Spleen (tissue), 11 donors: ENCODE data around the gene SLC25A13. TPM values are rescaled to one million over a fixed set of nuclear protein-coding genes. Genes with fewer than 3 reads are reported as not detected.
A peak's percentile ranks its signal among the peaks of the same experiment; 100 is the strongest.

Source experiments
- DNase-seq: peaks from one replicate; pipeline ENCODE4 v3.0.0-alpha.2; 2020
- H3K27ac ChIP-seq, 8 donors: fragments of 200-600 bp; sonication (generic) in 7 of 8; 1 replicate in 4 of 8; 2 replicates in 4 of 8; pipeline versions ENCODE4 v1.5.0 to v1.8.0; 2016 to 2021; ENCODE audit warnings: inconsistent platforms in 4 of 8, mild to moderate bottlenecking in 4 of 8, moderate library complexity in 1 of 8
- H3K27me3 ChIP-seq, 7 donors: fragments of 200-600 bp; sonication (generic) in 6 of 7; replicated peaks in 1 of 7; 1 replicate in 4 of 7; 2 replicates in 3 of 7; pipeline versions ENCODE4 v1.5.0 to v1.8.0; 2016 to 2021; ENCODE audit warnings: inconsistent platforms in 3 of 7, mild to moderate bottlenecking in 1 of 7
- H3K36me3 ChIP-seq, 6 donors: fragments of 200-600 bp; sonication (generic) in 5 of 6; 1 replicate in 4 of 6; 2 replicates in 2 of 6; pipeline versions ENCODE4 v1.5.0 to v1.8.0; 2016 to 2021; ENCODE audit warnings: inconsistent platforms in 2 of 6
- H3K4me1 ChIP-seq, 6 donors: fragments of 200-600 bp; sonication (generic) in 5 of 6; 1 replicate in 3 of 6; 2 replicates in 3 of 6; pipeline versions ENCODE4 v1.5.0 to v1.8.0; 2016 to 2021; ENCODE audit warnings: inconsistent platforms in 3 of 6
- H3K4me3 ChIP-seq, 8 donors: fragments of 200-600 bp; sonication (generic) in 7 of 8; 1 replicate in 4 of 8; 2 replicates in 4 of 8; pipeline versions ENCODE4 v1.5.0 to v1.8.0; 2016 to 2021; ENCODE audit warnings: inconsistent platforms in 4 of 8, mild to moderate bottlenecking in 4 of 8, moderate library complexity in 2 of 8
- H3K9me3 ChIP-seq, 8 donors: fragments of 200-600 bp; sonication (generic) in 7 of 8; 1 replicate in 4 of 8; 2 replicates in 4 of 8; pipeline versions ENCODE4 v1.5.0 to v1.8.0; 2016 to 2021; ENCODE audit warnings: inconsistent platforms in 4 of 8
- CTCF ChIP-seq, 11 experiments: fragments of 200-600 bp in 7 of 11; fragments of 450-650 bp in 4 of 11; sonication (generic) in 4 of 11; IDR thresholded peaks in 8 of 11; conservative IDR thresholded peaks in 3 of 11; 1 replicate in 7 of 11; 2 replicates in 4 of 11; pipeline versions ENCODE4 v1.4.0 to v1.8.0; 2016 to 2021; ENCODE audit warnings: antibody characterized with exemption in 11 of 11, inconsistent platforms in 4 of 11, mild to moderate bottlenecking in 1 of 11
- POLR2A ChIP-seq, 3 donors: fragments of 450-650 bp; IDR thresholded peaks; one replicate each; pipeline ENCODE4 v1.5.1; 2017; ENCODE audit warnings: antibody characterized with exemption in 3 of 3, mild to moderate bottlenecking in 1 of 3
- POLR2AphosphoS5 ChIP-seq, 3 donors: sonication (generic); formaldehyde crosslinking; IDR thresholded peaks; one replicate each; pipeline ENCODE4 v1.5.1; 2017; ENCODE audit warnings: antibody characterized with exemption in 3 of 3
- WGBS, 5 donors: extraction: QIAGEN DNeasy Blood & Tissue Kit in 3 of 5; methylation state at CpG; one replicate each; pipeline versions ENCODE4 v1.1.5 to v1.1.7; 2013 to 2018; 5-methylcytosine and 5-hydroxymethylcytosine counted together
- intact Hi-C: fragments of 100-400 bp; cut with DNase I; formaldehyde crosslinking; loops from one replicate; pipeline ENCODE4 v1.15.0; 2023; ENCODE audit warnings: low total_unique reads
- polyA plus RNA-seq, 3 donors: library from polyadenylated mRNA; stranded (reverse); fragments of 200-250 nt; gene quantifications; one replicate each; pipeline ENCODE4 v1.2.1, GENCODE V29; 2013
- total RNA-seq, 7 donors: library from RNA; depleted of rRNA in 3 of 7; stranded (reverse); fragments of >200 nt in 3 of 7; fragmentation: NEBNext Ultra II Directional in 4 of 7; extraction: Animal tissue kit (Norgen Biotek cat#: 25700) in 4 of 7; gene quantifications; one replicate each; pipeline versions ENCODE4 v1.1.0 to v1.2.1, GENCODE V29; 2016 to 2021
- donor health status: healthy with polysubstance abuse.
- donor health status: DM: no; HTN: no; CAD: no; lungs with moderate emphysema.
- donor health status: DM: no; HTN: no; CAD: no.
- donor health status: Bipolar disorder and iron deficiency.
- donor health status: healthy.
- donor health status: DM: no; HTN: no; CAD: no.
- donor health status: DM: yes; HTN: yes; CAD: no.

The SLC25A13 gene
- total and polyA plus RNA-seq, 10 donors = 6.3 to 44.4 (median 25.9) TPM

DNA sequence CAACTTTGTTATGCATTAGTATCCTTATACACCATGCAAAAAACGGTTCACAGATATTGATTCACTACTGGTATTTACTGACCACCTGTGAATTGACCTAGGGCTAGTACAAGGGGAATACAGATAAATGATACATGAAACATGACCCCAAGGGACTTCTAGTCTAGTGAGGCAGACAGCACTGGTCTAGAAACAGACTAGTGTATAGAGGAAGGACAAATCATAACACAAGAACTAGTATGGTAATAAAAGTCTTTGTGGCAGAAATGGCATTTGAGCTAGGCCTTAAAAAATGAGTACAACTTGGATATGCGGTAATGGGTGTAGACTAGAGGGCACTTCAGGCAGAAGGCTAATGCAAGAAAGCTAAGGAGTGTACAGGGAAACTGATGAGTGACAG lies 86.6 kb downstream of the SLC25A13 start:
- H3K27me3 ChIP-seq = no peaks in the 10 kb centered on the region
- no peak for TF ChIP-seq CTCF (IDR thresholded peaks at IDR 0.05 in 8 of 11, conservative IDR thresholded peaks at IDR 0.05 in 3 of 11)
- TF ChIP-seq POLR2AphosphoS5 (IDR thresholded peaks at IDR 0.05) = no peak
- TF ChIP-seq POLR2A (IDR thresholded peaks at IDR 0.05) = no peak
- no peaks in the 10 kb centered on the region for H3K9me3 ChIP-seq
- WGBS, 5 donors = 64 to 77% (median 67%) methylated on average over 2 of the region's 2 CpGs
- no peak for DNase-seq
- intact Hi-C loops = no loop called here
- peaks cover 0 to 32% (median 2%) of the 10 kb centered on the region in 6 donors for H3K36me3 ChIP-seq
- peaks cover 0 to 27% (median 9%) of the 10 kb centered on the region in 6 donors for H3K4me1 ChIP-seq
- no peak overlapping the region for H3K4me3 ChIP-seq
- H3K27ac ChIP-seq = peak overlapping the region in 7 of 8 donors; percentile 14 to 64 (median 48)

GRCh38 chr7:96233528-96234154 lies 88.3 kb downstream of the SLC25A13 start:
- 95 to 100% (median 97%) methylated on average over 5 of the region's 5 CpGs for WGBS, 5 donors
- no peak for TF ChIP-seq POLR2AphosphoS5 (IDR thresholded peaks at IDR 0.05)
- TF ChIP-seq CTCF (IDR thresholded peaks at IDR 0.05 in 8 of 11, conservative IDR thresholded peaks at IDR 0.05 in 3 of 11) = no peak
- no peak for TF ChIP-seq POLR2A (IDR thresholded peaks at IDR 0.05)
- Histone ChIP-seq H3K27me3 (no peaks in the 10 kb centered on the region), H3K4me1 (peaks cover 0 to 27% (median 9%) of the 10 kb centered on the region in 6 donors), H3K27ac (no peak overlapping the region), H3K4me3 (no peak overlapping the region), H3K36me3 (peaks cover 0 to 47% (median 4%) of the 10 kb centered on the region in 6 donors), H3K9me3 (peaks cover 0 to 7% (median 0%) of the 10 kb centered on the region in 8 donors)
- DNase-seq = no peak
- intact Hi-C loops = no loop called here

DNA sequence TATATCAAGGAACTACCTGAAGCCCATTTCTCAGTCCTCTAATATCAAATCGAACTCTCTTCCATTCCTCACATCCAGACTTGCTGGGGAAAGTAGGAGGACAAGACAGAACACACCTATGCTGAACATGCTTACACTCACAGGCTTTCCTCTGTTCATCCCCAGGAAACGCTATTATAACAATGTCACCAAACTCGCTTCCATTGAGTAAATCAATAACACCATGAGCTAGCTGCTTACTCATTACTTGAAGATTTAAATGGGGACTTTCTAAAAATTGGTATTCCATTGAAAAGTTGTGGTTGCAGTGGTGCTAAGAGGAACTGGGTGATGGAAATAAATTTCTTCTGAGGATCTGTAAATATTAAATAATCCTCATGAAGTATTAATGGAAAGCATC lies 88.8 kb downstream of the SLC25A13 start:
- DNase-seq = no peak
- H3K9me3 ChIP-seq = peaks cover 0 to 7% (median 0%) of the 10 kb centered on the region in 8 donors
- intact Hi-C loops = no loop called here
- no peak overlapping the region for H3K27ac ChIP-seq
- peaks cover 0 to 26% (median 7%) of the 10 kb centered on the region in 6 donors for H3K4me1 ChIP-seq
- no peak for TF ChIP-seq CTCF (IDR thresholded peaks at IDR 0.05 in 8 of 11, conservative IDR thresholded peaks at IDR 0.05 in 3 of 11)
- no peak for TF ChIP-seq POLR2AphosphoS5 (IDR thresholded peaks at IDR 0.05)
- TF ChIP-seq POLR2A (IDR thresholded peaks at IDR 0.05) = no peak
- H3K4me3 ChIP-seq = no peak overlapping the region
- no peaks in the 10 kb centered on the region for H3K27me3 ChIP-seq
- H3K36me3 ChIP-seq = peaks cover 0 to 52% (median 5%) of the 10 kb centered on the region in 6 donors
- 91 to 97% (median 95%) methylated on average over 3 of the region's 3 CpGs for WGBS, 5 donors

DNA sequence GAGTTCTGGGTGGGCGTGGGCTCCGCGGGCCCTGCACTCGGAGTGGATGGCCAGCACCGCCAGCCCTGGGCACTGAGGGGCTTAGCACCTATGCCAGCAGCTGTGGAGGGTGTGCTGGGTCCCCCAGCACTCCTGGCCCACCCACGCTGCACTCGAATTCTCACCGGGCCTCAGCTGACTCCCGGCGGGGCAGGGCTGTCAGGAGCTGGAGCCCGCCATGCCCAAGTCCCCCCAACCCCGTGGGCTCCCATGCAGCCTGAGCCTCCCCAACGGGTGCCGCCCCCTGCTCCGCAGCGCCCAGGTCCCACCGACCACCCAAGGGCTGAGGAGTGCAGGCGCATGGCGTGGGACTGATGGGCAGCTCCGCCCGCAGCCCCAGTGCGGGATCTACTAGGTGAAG lies 93.1 kb downstream of the SLC25A13 start:
- WGBS, 5 donors = 97 to 100% (median 98%) methylated on average over 7 to 22 of the region's 22 CpGs

More for the DNA sequence above, 93.1 kb downstream of the SLC25A13 start:
- no peak for DNase-seq
- Histone ChIP-seq H3K4me1 (no peaks in the 10 kb centered on the region), H3K9me3 (peaks cover 0 to 7% (median 0%) of the 10 kb centered on the region in 8 donors), H3K4me3 (no peak overlapping the region), H3K27ac (no peak overlapping the region), H3K36me3 (peaks cover 0 to 47% (median 5%) of the 10 kb centered on the region in 6 donors), H3K27me3 (no peaks in the 10 kb centered on the region)
- no peak for TF ChIP-seq CTCF (IDR thresholded peaks at IDR 0.05 in 8 of 11, conservative IDR thresholded peaks at IDR 0.05 in 3 of 11)
- peak in 2 of 3 donors; percentile 10 to 52 for TF ChIP-seq POLR2AphosphoS5 (IDR thresholded peaks at IDR 0.05)
- intact Hi-C loops = no loop called here
